Effector memory CD4-positive, alpha-beta T cell (primary cell): ENCODE data around the gene GPR32.
"Not testable (repeated sequence)": the region's sequence is repeated elsewhere in the genome, so short reads cannot be mapped to it uniquely, and the experiment has no call there.

ENCODE experiments used
- DNase-seq, 3 donors: peaks; one replicate each; pipeline ENCODE4 v3.0.0-alpha.2; 2020
- H3K27ac ChIP-seq: 2 replicates; pipeline ENCODE4 v1.7.0; 2013; ENCODE audit warnings: mild to moderate bottlenecking, low read length, moderate library complexity; ENCODE audit not compliant: insufficient read depth, poor library complexity, severe bottlenecking
- H3K27me3 ChIP-seq: replicated peaks from 2 replicates; pipeline ENCODE4 v1.7.0; 2013; ENCODE audit warnings: mild to moderate bottlenecking, low read length; ENCODE audit not compliant: insufficient read depth, control insufficient read depth, poor library complexity, severe bottlenecking
- H3K36me3 ChIP-seq: 2 replicates; pipeline ENCODE4 v1.7.0; 2013; ENCODE audit warnings: mild to moderate bottlenecking, low read length, moderate library complexity; ENCODE audit not compliant: control insufficient read depth, insufficient read depth
- H3K4me1 ChIP-seq: 2 replicates; pipeline ENCODE4 v1.7.0; 2013; ENCODE audit warnings: low read length, mild to moderate bottlenecking; ENCODE audit not compliant: control insufficient read depth, insufficient read depth, poor library complexity, severe bottlenecking
- H3K4me3 ChIP-seq: 2 replicates; pipeline ENCODE4 v1.7.0; 2013; ENCODE audit warnings: low read length, low read depth, mild to moderate bottlenecking; ENCODE audit not compliant: insufficient read depth, poor library complexity, severe bottlenecking
- H3K9me3 ChIP-seq: 2 replicates; pipeline ENCODE4 v1.7.0; 2013; ENCODE audit warnings: mild to moderate bottlenecking, low read length, moderate library complexity; ENCODE audit not compliant: control insufficient read depth
- total RNA-seq, 3 donors: gene quantifications; one replicate each; lab custom pipeline; 2026; lab: John Stamatoyannopoulos, UW

The GPR32 gene
- total RNA-seq = 0 reads per million in 3 donors

- H3K27me3 ChIP-seq, H3K27ac ChIP-seq, H3K4me1 ChIP-seq, H3K4me3 ChIP-seq, H3K36me3 ChIP-seq, H3K9me3 ChIP-seq, DNase-seq: not testable (repeated sequence)
These were observed at the start of gene GPR32 for GRCh38 chr19:50770164-50770563. Gene GPR32, plus strand, starts transcription at chr19:50770464. Its CDS starts 137 bp downstream, at chr19:50770601.

GRCh38 chr19:50720921-50721381 is 49.3 kb upstream of the GPR32 start:
- H3K4me3 ChIP-seq = no peak overlapping the region

GRCh38 chr19:50721441-50722137 is 48.7 kb upstream of the GPR32 start:
- DNase-seq = no peak
- no peak overlapping the region for H3K4me3 ChIP-seq
- peaks cover 34% of the 10 kb centered on the region for H3K27me3 ChIP-seq
- no peak overlapping the region for H3K27ac ChIP-seq
- H3K4me1 ChIP-seq = peaks cover 31% of the 10 kb centered on the region
- H3K36me3 ChIP-seq = no peaks in the 10 kb centered on the region
- no peaks in the 10 kb centered on the region for H3K9me3 ChIP-seq

More at GRCh38 chr19:50720921-50721381, 49.3 kb upstream of the GPR32 start:
- Histone ChIP-seq H3K27me3 (peaks cover 29% of the 10 kb centered on the region), H3K4me1 (peaks cover 31% of the 10 kb centered on the region), H3K36me3 (no peaks in the 10 kb centered on the region), H3K9me3 (no peaks in the 10 kb centered on the region), H3K27ac (no peak overlapping the region)
- no peak for DNase-seq

- Histone ChIP-seq H3K27me3 (peaks cover 34% of the 10 kb centered on the region), H3K9me3 (no peaks in the 10 kb centered on the region), H3K36me3 (no peaks in the 10 kb centered on the region), H3K4me3 (no peak overlapping the region), H3K4me1 (peaks cover 31% of the 10 kb centered on the region), H3K27ac (no peak overlapping the region)
- DNase-seq = no peak
These were observed 47.9 kb upstream of the GPR32 start for GRCh38 chr19:50722201-50723013.

- Histone ChIP-seq H3K4me3 (peak within 1 kb of the TSS; percentile 48), H3K27me3 (peaks cover 34% of the 10 kb centered on the region), H3K36me3 (no peaks in the 10 kb centered on the region), H3K9me3 (no peaks in the 10 kb centered on the region), H3K4me1 (peaks cover 29% of the 10 kb centered on the region), H3K27ac (no peak within 1 kb of the TSS)
- no peak for DNase-seq
These were observed 47.2 kb upstream of the GPR32 start, which contains the start of gene CLEC11A for GRCh38 chr19:50723069-50723468. Gene CLEC11A, plus strand, starts transcription at chr19:50723364. Its CDS starts 162 bp downstream, at chr19:50723526.

- Histone ChIP-seq H3K4me1 (peaks cover 21% of the 10 kb centered on the region), H3K9me3 (no peaks in the 10 kb centered on the region), H3K36me3 (no peaks in the 10 kb centered on the region), H3K4me3 (peak overlapping the region; percentile 48), H3K27me3 (peaks cover 32% of the 10 kb centered on the region), H3K27ac (no peak overlapping the region)
- DNase-seq = no peak
These were observed 46.3 kb upstream of the GPR32 start for GRCh38 chr19:50723735-50724521.

GRCh38 chr19:50724522-50725217 is 45.6 kb upstream of the GPR32 start:
- H3K4me3 ChIP-seq = peak overlapping the region; percentile 48
- no peak overlapping the region for H3K27ac ChIP-seq
- H3K4me1 ChIP-seq = peaks cover 19% of the 10 kb centered on the region
- peaks cover 30% of the 10 kb centered on the region for H3K27me3 ChIP-seq
- H3K36me3 ChIP-seq = no peaks in the 10 kb centered on the region
- no peaks in the 10 kb centered on the region for H3K9me3 ChIP-seq
- DNase-seq = peak; percentile 46 to 68 (median 58)

GRCh38 chr19:50725218-50725910 is 44.9 kb upstream of the GPR32 start:
- Histone ChIP-seq H3K36me3 (no peaks in the 10 kb centered on the region), H3K4me1 (peaks cover 19% of the 10 kb centered on the region), H3K27ac (no peak overlapping the region), H3K27me3 (peaks cover 30% of the 10 kb centered on the region), H3K9me3 (no peaks in the 10 kb centered on the region), H3K4me3 (peak overlapping the region; percentile 48)
- DNase-seq = no peak

GRCh38 chr19:50725911-50726230 is 44.4 kb upstream of the GPR32 start:
- Histone ChIP-seq H3K36me3 (no peaks in the 10 kb centered on the region), H3K27me3 (peaks cover 30% of the 10 kb centered on the region), H3K27ac (no peak overlapping the region), H3K9me3 (no peaks in the 10 kb centered on the region), H3K4me3 (peak overlapping the region; percentile 48), H3K4me1 (peaks cover 19% of the 10 kb centered on the region)
- DNase-seq = no peak
